Stomach (tissue), 9 donors: ENCODE measurements around the gene DNAI7. TPM values are rescaled to one million over a fixed set of nuclear protein-coding genes. Genes with fewer than 3 reads are reported as not detected.

Experiments
- DNase-seq, 2 donors: peaks; one replicate each; pipeline versions ENCODE4 v3.0.0 to v3.0.0-alpha.2; 2013 to 2019
- H3K27ac ChIP-seq, 5 donors: fragments of 200-600 bp in 4 of 5; sonication (generic) in 4 of 5; one replicate each; pipeline ENCODE4 v1.5.1; 2013 to 2019; ENCODE audit warnings: mild to moderate bottlenecking in 1 of 5, moderate library complexity in 1 of 5
- H3K27me3 ChIP-seq, 3 donors: fragments of 200-600 bp; sonication (generic); one replicate each; pipeline ENCODE4 v1.5.1; 2017 to 2019; ENCODE audit warnings: mixed run types in 1 of 3
- H3K36me3 ChIP-seq, 4 donors: fragments of 200-600 bp; sonication (generic); 1 replicate in 3 of 4; 2 replicates in 1 of 4; pipeline ENCODE4 v1.5.1; 2016 to 2019
- H3K4me1 ChIP-seq, 4 donors: fragments of 200-600 bp; sonication (generic); one replicate each; pipeline ENCODE4 v1.5.1; 2016 to 2019
- H3K4me3 ChIP-seq, 4 donors: fragments of 200-600 bp; sonication (generic) in 3 of 4; one replicate each; pipeline ENCODE4 v1.5.1; 2016 to 2019; ENCODE audit warnings: mild to moderate bottlenecking in 1 of 4
- H3K9me3 ChIP-seq, 4 donors: fragments of 200-600 bp; sonication (generic); one replicate each; pipeline ENCODE4 v1.5.1; 2016 to 2019
- EP300 ChIP-seq: sonication (generic); formaldehyde crosslinking; IDR thresholded peaks from one replicate; pipeline ENCODE4 v1.6.1; 2017; ENCODE audit warnings: antibody characterized with exemption
- POLR2A ChIP-seq, 4 donors: fragments of 450-650 bp; IDR thresholded peaks; one replicate each; pipeline ENCODE4 v1.6.1; 2016; ENCODE audit warnings: antibody characterized with exemption in 4 of 4, control low read depth in 2 of 4, mild to moderate bottlenecking in 1 of 4, moderate library complexity in 1 of 4
- POLR2AphosphoS5 ChIP-seq, 3 donors: sonication (generic); formaldehyde crosslinking; IDR thresholded peaks; one replicate each; pipeline ENCODE4 v1.6.1; 2016; ENCODE audit warnings: antibody characterized with exemption in 3 of 3
- WGBS, 5 donors: extraction: QIAGEN DNeasy Blood & Tissue Kit in 3 of 5; methylation state at CpG; one replicate each; pipeline versions ENCODE4 v1.1.5 to v1.1.7; 2013 to 2018; 5-methylcytosine and 5-hydroxymethylcytosine counted together
- intact Hi-C: fragments of 100-400 bp; cut with DNase I; formaldehyde crosslinking; loops from one replicate; pipeline ENCODE4 v1.15.1; 2023; ENCODE audit warnings: low total_unique reads
- polyA plus RNA-seq, 3 donors: library from polyadenylated mRNA; stranded (reverse); fragments of 200-250 nt; gene quantifications; one replicate each; pipeline ENCODE4 v1.2.3, GENCODE V29; 2013
- total RNA-seq, 5 donors: library from RNA; depleted of rRNA; stranded (reverse); fragments of >200 nt; gene quantifications; one replicate each; pipeline versions ENCODE4 v1.1.0 to v1.2.3, GENCODE V29; 2014 to 2016
- TF ChIP-seq, protein P1 (sequence below), 7 experiments: fragments of 450-650 bp in 4 of 7; fragments of 200-600 bp in 3 of 7; sonication (generic) in 3 of 7; IDR thresholded peaks; one replicate each; pipeline ENCODE4 v1.5.1; 2016 to 2019; ENCODE audit warnings: antibody characterized with exemption in 7 of 7, control low read depth in 2 of 7, mild to moderate bottlenecking in 1 of 7
- donor health status: healthy with polysubstance abuse.
- donor health status: Bipolar disorder and iron deficiency.
- donor health status: healthy.

Gene DNAI7
- total and polyA plus RNA-seq, 8 donors = 0.05 to 2.2 (median 0.37) TPM; not detected in 3

DNA sequence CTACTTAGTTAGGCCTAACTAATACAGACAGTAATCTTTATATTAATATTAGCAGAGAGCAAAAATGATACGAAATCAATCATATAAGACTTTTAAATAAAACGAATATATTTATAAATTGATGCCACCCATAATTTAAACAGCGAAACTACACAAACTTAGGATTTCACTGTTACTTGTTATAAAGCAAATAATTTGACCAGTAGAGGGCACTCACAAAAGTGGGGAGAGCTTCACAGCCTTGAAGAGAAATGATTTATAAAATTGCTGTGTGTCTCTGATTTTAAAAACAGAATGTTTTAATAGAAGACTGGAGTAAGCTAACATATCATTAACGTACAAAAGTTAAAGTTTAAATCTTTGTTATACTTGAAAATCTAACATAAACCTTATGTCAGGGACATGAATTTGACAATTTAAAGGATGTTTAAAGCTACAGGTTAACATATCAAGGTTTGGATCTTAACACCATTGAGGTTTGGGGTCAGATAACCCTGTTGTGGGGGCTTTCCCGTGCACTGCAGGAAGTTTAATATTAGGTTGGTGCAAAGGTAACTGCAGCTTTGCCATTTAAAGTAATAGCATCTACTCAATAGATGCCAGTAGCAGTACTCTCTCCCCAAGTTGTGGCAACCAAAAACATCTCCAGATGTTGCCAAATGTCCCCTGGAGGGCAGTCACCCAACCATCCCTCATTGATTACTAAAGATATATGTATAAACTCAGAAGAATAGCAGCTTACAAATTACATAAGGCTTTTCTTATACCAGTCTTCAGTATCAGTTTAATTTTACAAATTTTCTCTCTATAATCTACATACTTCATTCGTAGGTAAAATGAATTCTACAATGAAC lies 46.4 kb upstream of the DNAI7 start:
- no peaks in the 10 kb centered on the region for H3K27me3 ChIP-seq
- H3K36me3 ChIP-seq = peaks cover 0 to 35% (median 12%) of the 10 kb centered on the region in 4 donors
- no peaks in the 10 kb centered on the region for H3K9me3 ChIP-seq
- TF ChIP-seq, protein P1, sequence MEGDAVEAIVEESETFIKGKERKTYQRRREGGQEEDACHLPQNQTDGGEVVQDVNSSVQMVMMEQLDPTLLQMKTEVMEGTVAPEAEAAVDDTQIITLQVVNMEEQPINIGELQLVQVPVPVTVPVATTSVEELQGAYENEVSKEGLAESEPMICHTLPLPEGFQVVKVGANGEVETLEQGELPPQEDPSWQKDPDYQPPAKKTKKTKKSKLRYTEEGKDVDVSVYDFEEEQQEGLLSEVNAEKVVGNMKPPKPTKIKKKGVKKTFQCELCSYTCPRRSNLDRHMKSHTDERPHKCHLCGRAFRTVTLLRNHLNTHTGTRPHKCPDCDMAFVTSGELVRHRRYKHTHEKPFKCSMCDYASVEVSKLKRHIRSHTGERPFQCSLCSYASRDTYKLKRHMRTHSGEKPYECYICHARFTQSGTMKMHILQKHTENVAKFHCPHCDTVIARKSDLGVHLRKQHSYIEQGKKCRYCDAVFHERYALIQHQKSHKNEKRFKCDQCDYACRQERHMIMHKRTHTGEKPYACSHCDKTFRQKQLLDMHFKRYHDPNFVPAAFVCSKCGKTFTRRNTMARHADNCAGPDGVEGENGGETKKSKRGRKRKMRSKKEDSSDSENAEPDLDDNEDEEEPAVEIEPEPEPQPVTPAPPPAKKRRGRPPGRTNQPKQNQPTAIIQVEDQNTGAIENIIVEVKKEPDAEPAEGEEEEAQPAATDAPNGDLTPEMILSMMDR (IDR thresholded peaks at IDR 0.05) = peak in 5 of 7 experiments; percentile 35 to 62 (median 54)
- TF ChIP-seq POLR2A (IDR thresholded peaks at IDR 0.05) = no peak
- no peak for TF ChIP-seq POLR2AphosphoS5 (IDR thresholded peaks at IDR 0.05)
- no peak for TF ChIP-seq EP300
- intact Hi-C loops = no loop called here
- peak in 1 of 2 donors; percentile 72 for DNase-seq
- H3K4me3 ChIP-seq = no peak overlapping the region
- WGBS, 5 donors = 32 to 45% (median 34%) methylated on average over 6 of the region's 6 CpGs
- H3K27ac ChIP-seq = peak overlapping the region in 2 of 5 donors; percentile 13 to 43
- H3K4me1 ChIP-seq = peaks cover 0 to 71% (median 25%) of the 10 kb centered on the region in 4 donors

DNA sequence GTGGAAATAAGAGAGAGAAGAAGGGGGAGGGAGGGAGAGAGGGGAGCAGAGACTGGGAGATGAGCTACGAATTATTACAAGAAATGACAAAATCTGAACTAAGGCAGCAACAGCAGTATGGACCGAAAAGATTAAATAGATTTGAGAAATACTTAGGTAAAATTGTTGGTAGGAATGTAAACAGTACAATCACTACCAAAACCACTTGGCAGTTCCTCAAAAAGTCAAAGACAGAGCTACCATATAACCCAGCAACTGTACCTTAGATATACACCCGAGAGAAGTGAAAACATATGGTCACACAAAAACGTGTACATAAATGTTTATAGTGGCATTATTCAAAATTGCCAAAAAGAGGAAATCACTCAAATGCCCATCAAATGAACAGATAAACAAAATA lies 41.7 kb upstream of the DNAI7 start:
- H3K4me3 ChIP-seq = no peak overlapping the region
- 38 to 64% (median 51%) methylated on average over 4 of the region's 4 CpGs for WGBS, 5 donors
- H3K27me3 ChIP-seq = no peaks in the 10 kb centered on the region
- peaks cover 0 to 48% (median 22%) of the 10 kb centered on the region in 4 donors for H3K36me3 ChIP-seq
- H3K4me1 ChIP-seq = peaks cover 7 to 44% (median 14%) of the 10 kb centered on the region in 4 donors
- no peaks in the 10 kb centered on the region for H3K9me3 ChIP-seq
- intact Hi-C loops = loop anchor here (10.0 kb wide), 1 partner anchor 158 kb away; no protein-coding TSS in a partner anchor
- TF ChIP-seq EP300 (no peak), POLR2A (IDR thresholded peaks at IDR 0.05) (no peak), POLR2AphosphoS5 (IDR thresholded peaks at IDR 0.05) (no peak)
- TF ChIP-seq, protein P1 (IDR thresholded peaks at IDR 0.05) = no peak
- no peak overlapping the region for H3K27ac ChIP-seq
- no peak for DNase-seq

DNA sequence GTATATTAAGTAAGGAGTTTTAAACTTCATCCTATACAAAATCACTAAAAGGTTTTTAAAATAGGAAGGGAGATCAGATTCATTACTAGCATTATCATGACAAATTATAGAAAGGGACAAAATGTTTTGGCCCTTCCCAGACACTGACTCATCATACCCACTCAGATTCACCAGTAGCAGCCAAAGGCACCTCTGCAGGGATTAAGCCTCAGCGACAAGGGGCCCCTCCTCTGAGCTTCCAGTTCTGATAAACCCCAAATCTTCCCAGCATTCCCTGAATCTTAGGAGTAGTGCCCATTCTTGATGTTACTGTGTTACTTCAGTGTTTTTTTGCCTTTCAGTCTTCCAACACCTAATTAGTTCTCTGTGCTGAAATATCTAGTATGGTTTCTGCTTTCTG lies 41.2 kb upstream of the DNAI7 start:
- 39 to 60% (median 50%) methylated on average over 1 of the region's 1 CpG for WGBS, 5 donors
- Histone ChIP-seq H3K9me3 (no peaks in the 10 kb centered on the region), H3K4me1 (peaks cover 7 to 39% (median 12%) of the 10 kb centered on the region in 4 donors), H3K4me3 (no peak overlapping the region), H3K27ac (no peak overlapping the region), H3K27me3 (no peaks in the 10 kb centered on the region), H3K36me3 (peaks cover 0 to 49% (median 23%) of the 10 kb centered on the region in 4 donors)
- DNase-seq = no peak
- intact Hi-C loops = loop anchor here (10.0 kb wide), 1 partner anchor 159 kb away; no protein-coding TSS in a partner anchor
- no peak for TF ChIP-seq EP300
- no peak for TF ChIP-seq POLR2A (IDR thresholded peaks at IDR 0.05)
- TF ChIP-seq, protein P1 (IDR thresholded peaks at IDR 0.05) = no peak
- no peak for TF ChIP-seq POLR2AphosphoS5 (IDR thresholded peaks at IDR 0.05)

DNA sequence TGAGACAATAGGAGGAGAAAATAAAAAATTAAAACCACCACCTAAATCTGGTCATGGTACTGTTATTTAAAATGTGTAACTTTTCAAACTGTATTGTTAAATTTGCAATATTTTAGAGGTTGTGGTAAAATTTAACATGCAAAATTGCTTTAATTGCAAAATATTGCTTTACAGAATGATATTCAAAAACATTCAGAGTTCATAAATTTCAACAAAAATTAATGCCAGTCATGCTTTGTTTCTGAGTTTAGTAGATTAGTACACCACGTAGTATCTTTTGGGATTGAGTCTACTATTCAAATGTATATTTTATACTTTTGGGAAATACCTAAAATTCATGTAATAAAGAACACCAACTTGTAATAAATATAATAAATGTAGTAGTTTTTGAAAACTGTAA lies 18.4 kb upstream of the DNAI7 start:
- peaks cover 0 to 35% (median 24%) of the 10 kb centered on the region in 4 donors for H3K36me3 ChIP-seq
- no peaks in the 10 kb centered on the region for H3K9me3 ChIP-seq
- DNase-seq = no peak
- WGBS, 5 donors = 93 to 100% (median 95%) methylated on average over 1 of the region's 1 CpG
- intact Hi-C loops = no loop called here
- TF ChIP-seq EP300 (no peak), POLR2AphosphoS5 (IDR thresholded peaks at IDR 0.05) (no peak), POLR2A (IDR thresholded peaks at IDR 0.05) (no peak)
- TF ChIP-seq, protein P1 (IDR thresholded peaks at IDR 0.05) = no peak
- no peak overlapping the region for H3K4me3 ChIP-seq
- no peak overlapping the region for H3K27ac ChIP-seq
- peaks cover 0 to 10% (median 0%) of the 10 kb centered on the region in 4 donors for H3K4me1 ChIP-seq
- H3K27me3 ChIP-seq = no peaks in the 10 kb centered on the region
